SU-DHL-6 (cell line): ENCODE results near the gene PPP6R2.

ENCODE experiments used
- H2AFZ ChIP-seq: fragments of 200-600 bp; sonication (generic); 2 replicates; pipeline ENCODE4 v1.6.1; 2014; ENCODE audit warnings: low read depth, mild to moderate bottlenecking, moderate library complexity, mixed read lengths, antibody characterized with exemption, low read length; ENCODE audit not compliant: severe bottlenecking
- H3F3A ChIP-seq: fragments of 200-600 bp; shearing (Covaris generic); 2 replicates; pipeline ENCODE4 v1.6.0; 2016; ENCODE audit warnings: antibody characterized with exemption, mild to moderate bottlenecking; ENCODE audit not compliant: insufficient read depth
- H3K27ac ChIP-seq: fragments of 200-600 bp; sonication (generic); 2 replicates; pipeline ENCODE4 v1.5.1; 2016; ENCODE audit warnings: low read depth, mild to moderate bottlenecking, low read length, moderate library complexity, mixed read lengths
- H3K27me3 ChIP-seq: fragments of 200-600 bp; sonication (generic), shearing (Covaris generic); 2 replicates; pipeline ENCODE4 v1.6.0; 2014; ENCODE audit warnings: mild to moderate bottlenecking, low read length
- H3K36me3 ChIP-seq: fragments of 200-600 bp; sonication (generic); 2 replicates; pipeline ENCODE4 v1.6.1; 2014; ENCODE audit warnings: mild to moderate bottlenecking, low read length, mixed read lengths
- H3K4me2 ChIP-seq: fragments of 300-600, 200-600 bp; shearing (Covaris generic), sonication (generic); 2 replicates; pipeline ENCODE4 v1.6.0; 2014; ENCODE audit warnings: low read length, low read depth, mild to moderate bottlenecking; ENCODE audit not compliant: poor library complexity, severe bottlenecking
- H3K4me3 ChIP-seq: fragments of 200-600 bp; sonication (generic); 2 replicates; pipeline ENCODE4 v1.5.1; 2014; ENCODE audit warnings: antibody characterized with exemption, low read length, mild to moderate bottlenecking, mixed read lengths; ENCODE audit not compliant: insufficient read depth, poor library complexity, severe bottlenecking
- H3K79me2 ChIP-seq: fragments of 200-600 bp; sonication (generic); 2 replicates; pipeline ENCODE4 v1.6.1; 2014; ENCODE audit warnings: mild to moderate bottlenecking, low read length, moderate library complexity; ENCODE audit not compliant: insufficient read depth
- H3K9ac ChIP-seq: fragments of 200-600 bp; sonication (generic); 2 replicates; pipeline ENCODE4 v1.7.0; 2014; ENCODE audit warnings: mild to moderate bottlenecking, low read length
- H3K9me2 ChIP-seq: fragments of 200-600 bp; sonication (generic); replicated peaks from 2 replicates; pipeline ENCODE4 v1.6.1; 2014; ENCODE audit warnings: low read length; ENCODE audit not compliant: insufficient read depth
- H3K9me3 ChIP-seq: fragments of 200-600 bp; sonication (generic); 2 replicates; pipeline ENCODE4 v1.6.1; 2014; ENCODE audit warnings: low read length, mixed read lengths; ENCODE audit not compliant: insufficient read depth
- H4K20me1 ChIP-seq: fragments of 200-600 bp; sonication (generic); 2 replicates; pipeline ENCODE4 v1.6.1; 2014; ENCODE audit warnings: low read depth, mild to moderate bottlenecking, antibody characterized with exemption, low read length, moderate library complexity, mixed read lengths
- CTCF ChIP-seq: fragments of 200-600 bp; sonication (generic); IDR thresholded peaks from one replicate; pipeline ENCODE4 v1.5.1; 2017; ENCODE audit warnings: antibody characterized with exemption, mild to moderate bottlenecking, low read length, moderate library complexity; ENCODE audit not compliant: insufficient read depth, poor library complexity, severe bottlenecking
- EZH2phosphoT487 ChIP-seq: fragments of 200-600 bp; sonication (generic), shearing (Covaris generic); conservative IDR thresholded peaks from 2 replicates; pipeline ENCODE4 v1.6.1; 2018; ENCODE audit warnings: mild to moderate bottlenecking, antibody characterized with exemption, low read length, moderate library complexity, mixed read lengths

PPP6R2 gene

GRCh38 chr22:50414476-50415248, 71.5 kb downstream of the PPP6R2 start:
- Histone ChIP-seq H4K20me1 (no peaks in the 10 kb centered on the region), H3F3A (no peaks in the 10 kb centered on the region), H3K4me3 (no peak overlapping the region), H3K27me3 (no peaks in the 10 kb centered on the region), H3K9ac (no peak overlapping the region), H3K27ac (no peak overlapping the region), H3K79me2 (no peaks in the 10 kb centered on the region), H2AFZ (no peak overlapping the region), H3K9me3 (no peaks in the 10 kb centered on the region), H3K4me2 (no peak overlapping the region), H3K36me3 (peaks cover 3% of the 10 kb centered on the region; the same call in 1 of the 2 replicates), H3K9me2 (no peaks in the 10 kb centered on the region)
- TF ChIP-seq EZH2phosphoT487 = no peak
- no peak for TF ChIP-seq CTCF

GRCh38 chr22:50415426-50415825, 72.3 kb downstream of the PPP6R2 start:
- Histone ChIP-seq H3K79me2 (no peaks in the 10 kb centered on the region), H3K4me3 (no peak overlapping the region), H2AFZ (no peak overlapping the region), H3K4me2 (no peak overlapping the region), H3K36me3 (peaks cover 3% of the 10 kb centered on the region; the same call in 1 of the 2 replicates), H3K27ac (no peak overlapping the region), H3F3A (no peaks in the 10 kb centered on the region), H3K9ac (no peak overlapping the region), H4K20me1 (no peaks in the 10 kb centered on the region), H3K27me3 (no peaks in the 10 kb centered on the region), H3K9me2 (no peaks in the 10 kb centered on the region), H3K9me3 (no peaks in the 10 kb centered on the region)
- TF ChIP-seq EZH2phosphoT487 (no peak), CTCF (no peak)

DNA sequence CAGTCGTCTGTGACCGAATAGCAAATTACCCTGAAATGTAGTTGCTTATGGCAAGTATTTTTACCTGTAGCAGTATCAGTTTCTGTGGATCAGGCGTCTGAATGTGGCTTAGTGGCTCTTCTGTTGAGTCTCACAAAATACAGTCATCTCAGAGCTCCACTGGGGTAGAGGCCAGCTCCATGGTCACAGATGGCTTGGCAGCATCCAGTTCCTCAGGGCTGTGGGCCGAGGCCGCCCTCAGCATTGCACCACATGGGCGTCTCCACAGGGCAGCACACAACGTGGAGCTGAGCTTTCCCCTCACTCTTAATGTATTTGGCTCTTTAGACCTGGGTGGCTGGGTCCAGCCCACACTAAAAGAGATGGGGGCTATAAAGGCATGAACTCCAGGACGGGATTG, 73.9 kb downstream of the PPP6R2 start:
- Histone ChIP-seq H3K9ac (no peak overlapping the region), H2AFZ (no peak overlapping the region), H3K4me3 (no peak overlapping the region), H3K27me3 (no peaks in the 10 kb centered on the region), H3K4me2 (no peak overlapping the region), H3K79me2 (no peaks in the 10 kb centered on the region), H3K9me3 (no peaks in the 10 kb centered on the region), H3K27ac (no peak overlapping the region), H4K20me1 (no peaks in the 10 kb centered on the region), H3K36me3 (peaks cover 7% of the 10 kb centered on the region; the same call in 1 of the 2 replicates), H3F3A (no peaks in the 10 kb centered on the region), H3K9me2 (no peaks in the 10 kb centered on the region)
- TF ChIP-seq CTCF = no peak
- TF ChIP-seq EZH2phosphoT487 = no peak
